Activated naive CD8-positive, alpha-beta T cell treated with anti-CD3 and anti-CD28 coated beads, Interleukin-2, amount 50 U/mL, for 24 hours (primary cell): ENCODE data around the gene SNX24.

Source experiments
- ATAC-seq: fragments of 150-1000 bp; cut with Tn5 transposase; one replicate; pipeline ENCODE4 v1.10.0; 2021
- DNase-seq: peaks from one replicate; pipeline ENCODE4 v3.0.0; 2021
- H3K27ac Mint-ChIP-seq: one replicate; pipeline ENCODE4 v1.8.0; 2021; ENCODE audit warnings: mild to moderate bottlenecking, mixed read lengths
- H3K27me3 Mint-ChIP-seq: one replicate; pipeline ENCODE4 v1.8.0; 2021; ENCODE audit warnings: mixed read lengths
- H3K36me3 Mint-ChIP-seq: one replicate; pipeline ENCODE4 v1.8.0; 2021; ENCODE audit warnings: low read depth, mixed read lengths
- H3K4me1 Mint-ChIP-seq: one replicate; pipeline ENCODE4 v1.8.0; 2021; ENCODE audit warnings: mixed read lengths
- H3K4me3 Mint-ChIP-seq: one replicate; pipeline ENCODE4 v1.8.0; 2021; ENCODE audit warnings: mild to moderate bottlenecking, moderate library complexity, mixed read lengths
- H3K9me3 Mint-ChIP-seq: one replicate; pipeline ENCODE4 v1.8.0; 2021; ENCODE audit warnings: mixed read lengths

Gene SNX24

DNA sequence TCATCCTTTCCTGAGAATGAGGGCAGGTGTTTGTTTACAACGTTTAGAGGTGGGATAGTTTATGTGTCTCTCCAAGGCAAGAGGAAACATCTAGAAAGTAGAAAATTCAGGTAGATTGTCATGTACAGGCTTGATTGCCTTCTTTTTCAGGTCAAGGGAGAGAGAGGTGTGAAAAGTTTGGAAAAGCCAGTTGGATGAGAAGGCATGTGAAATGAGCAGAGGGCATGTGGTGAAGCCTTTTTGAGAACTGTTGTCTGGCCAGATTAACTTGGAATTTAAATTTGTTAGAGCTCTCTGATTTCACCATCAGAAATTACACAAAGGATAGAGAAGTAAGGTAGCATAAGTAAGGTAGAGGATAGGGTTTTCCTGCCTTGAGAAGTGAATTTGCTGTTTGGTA is 74.6 kb downstream of the SNX24 start:
- ATAC-seq = no peak
- no peaks in the 10 kb centered on the region for H3K9me3 Mint-ChIP-seq
- H3K27me3 Mint-ChIP-seq = no peaks in the 10 kb centered on the region
- DNase-seq = no peak
- H3K4me3 Mint-ChIP-seq = no peak overlapping the region
- H3K27ac Mint-ChIP-seq = no peak overlapping the region
- H3K36me3 Mint-ChIP-seq = peaks cover 4% of the 10 kb centered on the region
- H3K4me1 Mint-ChIP-seq = peaks cover 8% of the 10 kb centered on the region

- ATAC-seq = no peak
- DNase-seq = no peak
- Mint-ChIP-seq H3K27ac (no peak overlapping the region), H3K4me1 (no peaks in the 10 kb centered on the region), H3K36me3 (peaks cover 2% of the 10 kb centered on the region), H3K4me3 (no peak overlapping the region), H3K9me3 (no peaks in the 10 kb centered on the region), H3K27me3 (no peaks in the 10 kb centered on the region)
Measured at GRCh38 chr5:122921826-122922225, 76.4 kb downstream of the SNX24 start.

DNA sequence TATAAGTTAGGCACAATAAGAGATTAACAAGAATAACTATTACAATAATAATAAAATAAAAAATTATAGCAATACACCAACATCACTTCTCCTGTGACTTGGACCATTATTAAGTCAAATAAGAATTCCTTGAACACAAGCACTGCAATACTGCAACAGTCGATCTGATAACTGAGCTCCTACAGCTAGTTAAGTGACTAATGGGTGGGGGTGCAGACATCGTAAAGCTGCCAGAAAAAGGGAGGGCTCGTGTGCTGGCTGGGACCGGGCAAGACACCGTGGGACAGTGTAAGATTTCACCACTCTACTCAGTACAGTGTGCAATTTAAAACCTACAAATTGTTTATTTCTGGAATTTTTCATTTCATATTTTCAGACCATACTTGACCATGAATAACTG is 78.8 kb downstream of the SNX24 start:
- no peaks in the 10 kb centered on the region for H3K27me3 Mint-ChIP-seq
- DNase-seq (no peak), ATAC-seq (no peak)
- no peaks in the 10 kb centered on the region for H3K9me3 Mint-ChIP-seq
- H3K4me3 Mint-ChIP-seq = no peak overlapping the region
- no peaks in the 10 kb centered on the region for H3K4me1 Mint-ChIP-seq
- no peak overlapping the region for H3K27ac Mint-ChIP-seq
- H3K36me3 Mint-ChIP-seq = no peaks in the 10 kb centered on the region

GRCh38 chr5:122924719-122925395 is 79.4 kb downstream of the SNX24 start:
- DNase-seq = no peak
- no peaks in the 10 kb centered on the region for H3K9me3 Mint-ChIP-seq
- H3K4me1 Mint-ChIP-seq = no peaks in the 10 kb centered on the region
- H3K27me3 Mint-ChIP-seq = no peaks in the 10 kb centered on the region
- no peak overlapping the region for H3K4me3 Mint-ChIP-seq
- H3K27ac Mint-ChIP-seq = no peak overlapping the region
- ATAC-seq = no peak
- H3K36me3 Mint-ChIP-seq = no peaks in the 10 kb centered on the region

DNA sequence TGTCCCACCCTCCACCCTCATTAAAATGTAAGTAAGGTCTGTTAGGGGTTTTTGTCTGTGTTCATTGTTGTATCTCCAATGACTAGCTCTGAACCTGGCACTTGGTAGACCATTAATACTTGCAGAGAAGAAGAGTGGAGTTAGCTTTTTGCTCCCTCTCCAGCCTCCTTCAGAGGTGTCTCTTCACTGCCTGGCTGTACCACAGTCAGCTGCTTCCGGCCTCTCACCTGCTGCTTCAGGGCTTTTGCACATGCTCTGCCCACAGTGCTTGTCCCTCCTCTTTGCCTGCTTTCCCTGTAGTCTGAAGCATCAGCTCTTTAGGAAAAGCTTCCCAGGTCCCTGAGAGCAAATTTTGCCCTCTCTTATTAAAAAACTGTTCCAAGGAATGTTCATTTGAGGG is 83.6 kb downstream of the SNX24 start:
- Mint-ChIP-seq H3K9me3 (no peaks in the 10 kb centered on the region), H3K27ac (no peak overlapping the region), H3K27me3 (no peaks in the 10 kb centered on the region), H3K4me1 (no peaks in the 10 kb centered on the region), H3K4me3 (no peak overlapping the region), H3K36me3 (no peaks in the 10 kb centered on the region)
- ATAC-seq = no peak
- no peak for DNase-seq

- Mint-ChIP-seq H3K9me3 (no peaks in the 10 kb centered on the region), H3K27ac (no peak overlapping the region), H3K4me3 (no peak overlapping the region), H3K4me1 (no peaks in the 10 kb centered on the region), H3K36me3 (no peaks in the 10 kb centered on the region), H3K27me3 (no peaks in the 10 kb centered on the region)
- DNase-seq (no peak), ATAC-seq (no peak)
Measured at GRCh38 chr5:122929980-122930379, 84.6 kb downstream of the SNX24 start.

DNA sequence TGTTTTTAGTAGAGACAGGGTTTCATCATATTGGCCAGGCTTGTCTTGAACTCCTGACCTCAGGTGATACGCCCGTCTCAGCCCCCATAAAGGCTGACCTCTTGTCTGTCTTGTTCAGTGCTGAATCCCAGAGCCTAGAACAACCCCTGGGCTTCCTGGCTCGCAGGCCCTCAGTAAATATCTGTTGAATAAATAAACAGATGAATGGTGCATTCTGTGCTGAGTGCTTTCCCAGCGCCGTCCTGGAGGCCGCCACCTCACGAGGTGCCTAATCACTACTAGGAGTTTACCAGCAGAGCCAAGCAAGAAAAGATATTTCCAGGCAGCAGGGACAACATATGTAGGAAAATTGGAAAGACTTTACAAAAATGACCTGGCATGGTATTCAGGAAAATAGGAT is 88.5 kb downstream of the SNX24 start:
- DNase-seq (no peak), ATAC-seq (no peak)
- Mint-ChIP-seq H3K4me1 (no peaks in the 10 kb centered on the region), H3K36me3 (no peaks in the 10 kb centered on the region), H3K4me3 (no peak overlapping the region), H3K9me3 (no peaks in the 10 kb centered on the region), H3K27me3 (no peaks in the 10 kb centered on the region), H3K27ac (no peak overlapping the region)

- no peak for ATAC-seq
- Mint-ChIP-seq H3K4me3 (no peak overlapping the region), H3K36me3 (peaks cover 2% of the 10 kb centered on the region), H3K4me1 (no peaks in the 10 kb centered on the region), H3K27me3 (no peaks in the 10 kb centered on the region), H3K27ac (no peak overlapping the region), H3K9me3 (no peaks in the 10 kb centered on the region)
- no peak for DNase-seq
Measured at GRCh38 chr5:122936088-122936487, 90.7 kb downstream of the SNX24 start.

DNA sequence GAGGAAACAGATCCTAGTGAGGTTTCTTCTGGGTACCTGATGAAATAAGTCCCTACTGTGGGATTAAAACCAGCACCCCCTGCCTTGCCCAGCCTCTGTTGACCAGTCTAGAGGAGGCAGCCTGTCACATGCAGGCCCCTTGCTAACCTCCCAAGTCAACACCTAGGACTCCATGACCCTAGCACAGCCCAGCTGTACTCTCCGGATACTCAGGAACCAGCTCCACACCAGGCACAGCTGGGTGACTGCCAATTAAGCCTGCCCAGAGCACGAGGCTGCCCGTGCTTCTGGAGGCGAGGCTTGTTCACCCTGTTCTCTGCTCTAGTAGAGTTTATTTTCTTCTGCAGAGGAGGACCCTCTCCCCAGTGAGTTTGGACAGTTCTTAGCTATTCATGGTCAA is 92.5 kb downstream of the SNX24 start:
- no peaks in the 10 kb centered on the region for H3K27me3 Mint-ChIP-seq
- peaks cover 2% of the 10 kb centered on the region for H3K36me3 Mint-ChIP-seq
- no peak for DNase-seq
- H3K4me1 Mint-ChIP-seq = no peaks in the 10 kb centered on the region
- no peak overlapping the region for H3K4me3 Mint-ChIP-seq
- ATAC-seq = no peak
- H3K9me3 Mint-ChIP-seq = no peaks in the 10 kb centered on the region
- H3K27ac Mint-ChIP-seq = no peak overlapping the region

- ATAC-seq (no peak), DNase-seq (no peak)
- Mint-ChIP-seq H3K4me1 (no peaks in the 10 kb centered on the region), H3K9me3 (no peaks in the 10 kb centered on the region), H3K27ac (no peak overlapping the region), H3K4me3 (no peak overlapping the region), H3K27me3 (no peaks in the 10 kb centered on the region), H3K36me3 (peaks cover 2% of the 10 kb centered on the region)
Measured at GRCh38 chr5:122940890-122941289, 95.5 kb downstream of the SNX24 start.

DNA sequence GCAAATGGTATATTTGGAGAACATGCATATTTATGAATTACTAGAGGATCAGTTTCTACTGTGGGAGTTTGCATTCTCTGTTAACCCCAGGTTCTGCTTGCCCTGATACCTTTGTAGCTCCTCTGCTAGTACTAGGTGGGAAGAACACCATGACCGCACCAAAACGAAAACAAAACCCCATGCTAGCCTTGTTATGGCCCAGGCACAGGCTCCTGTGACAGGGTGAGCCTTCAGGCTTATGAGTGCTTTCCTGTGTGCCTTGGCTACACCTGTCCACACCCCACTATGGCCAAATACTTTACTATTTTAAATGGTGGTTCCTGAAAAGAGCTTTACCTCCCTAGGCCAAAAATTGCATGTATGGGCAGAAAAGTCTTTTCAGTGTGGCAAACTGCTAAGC is 96.3 kb downstream of the SNX24 start:
- ATAC-seq = no peak

DNA sequence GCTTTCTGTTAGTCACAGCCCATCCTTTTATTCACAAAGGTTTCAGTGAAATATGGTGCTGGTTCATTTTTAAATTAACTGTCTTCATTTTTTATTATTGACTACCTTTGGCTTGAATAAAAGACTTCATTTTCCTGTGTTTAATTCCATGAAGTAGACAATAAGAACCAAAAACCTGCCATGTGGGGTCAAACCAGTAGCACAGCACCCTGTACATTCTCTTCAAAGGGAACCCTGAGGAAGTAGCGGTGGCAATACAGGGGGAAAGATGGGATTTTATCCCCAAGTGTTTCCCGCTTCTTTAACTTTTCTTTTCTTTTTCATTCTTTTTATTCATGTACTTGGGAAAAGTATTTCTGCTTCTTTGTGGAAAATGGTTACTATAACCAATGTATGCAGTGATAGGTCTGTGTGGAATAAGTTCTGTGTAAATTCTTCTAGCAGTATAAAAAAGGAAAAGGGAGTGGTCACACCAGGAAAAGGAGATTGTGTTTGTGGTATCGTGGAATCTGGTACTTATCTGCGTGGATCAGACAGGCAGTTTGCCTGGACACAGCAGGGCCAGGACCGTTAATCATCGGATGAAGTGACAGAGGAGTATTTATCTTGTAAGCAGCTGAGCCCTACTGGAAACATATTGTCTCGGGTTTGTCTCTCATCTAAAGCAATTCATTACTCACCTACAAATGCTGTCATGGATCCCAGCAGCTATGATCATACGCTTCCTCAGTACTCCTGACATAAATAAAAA is 96.9 kb downstream of the SNX24 start:
- H3K27ac Mint-ChIP-seq = no peak overlapping the region
- H3K9me3 Mint-ChIP-seq = no peaks in the 10 kb centered on the region
- ATAC-seq (no peak), DNase-seq (no peak)
- no peak overlapping the region for H3K4me3 Mint-ChIP-seq
- no peaks in the 10 kb centered on the region for H3K4me1 Mint-ChIP-seq
- peaks cover 2% of the 10 kb centered on the region for H3K36me3 Mint-ChIP-seq
- no peaks in the 10 kb centered on the region for H3K27me3 Mint-ChIP-seq

More for the DNA sequence above, 96.3 kb downstream of the SNX24 start:
- Mint-ChIP-seq H3K9me3 (no peaks in the 10 kb centered on the region), H3K4me1 (no peaks in the 10 kb centered on the region), H3K36me3 (peaks cover 2% of the 10 kb centered on the region), H3K27me3 (no peaks in the 10 kb centered on the region), H3K27ac (no peak overlapping the region), H3K4me3 (no peak overlapping the region)
- no peak for DNase-seq

DNA sequence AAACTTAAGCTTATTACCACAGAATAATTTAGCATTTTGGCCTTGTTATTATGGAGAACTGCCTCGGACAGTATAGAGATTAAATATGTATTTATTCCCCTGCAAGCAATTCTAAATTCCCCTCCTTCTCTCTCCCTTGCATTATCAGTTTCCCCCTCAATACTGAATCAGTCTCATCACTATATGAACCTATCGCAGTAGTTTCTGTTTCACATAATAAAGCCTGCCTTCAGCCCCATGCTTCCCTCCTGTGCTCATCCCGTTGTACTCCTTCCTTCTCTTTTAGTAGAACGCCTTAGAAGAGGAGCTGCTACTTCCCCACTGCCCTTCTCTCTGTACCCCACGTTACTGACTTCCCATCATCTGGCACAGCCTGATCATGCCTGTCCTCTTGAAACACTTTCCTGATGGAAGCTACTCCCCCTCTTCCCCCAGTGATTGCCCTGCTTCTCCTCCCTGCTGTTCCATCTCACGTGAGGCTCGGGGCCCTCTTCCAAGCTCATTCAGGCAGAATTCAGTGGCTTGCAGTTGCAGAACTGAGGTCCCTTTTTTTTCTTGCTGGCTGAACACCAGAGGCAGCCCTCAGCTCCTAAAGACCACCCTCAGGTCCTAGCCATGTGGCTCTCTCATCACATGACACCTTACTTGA is 97.8 kb downstream of the SNX24 start:
- DNase-seq (no peak), ATAC-seq (no peak)
- peaks cover 2% of the 10 kb centered on the region for H3K36me3 Mint-ChIP-seq
- no peaks in the 10 kb centered on the region for H3K27me3 Mint-ChIP-seq
- H3K9me3 Mint-ChIP-seq = no peaks in the 10 kb centered on the region
- no peaks in the 10 kb centered on the region for H3K4me1 Mint-ChIP-seq
- H3K27ac Mint-ChIP-seq = no peak overlapping the region
- no peak overlapping the region for H3K4me3 Mint-ChIP-seq

GRCh38 chr5:122944051-122944450 is 98.6 kb downstream of the SNX24 start:
- no peak for ATAC-seq

GRCh38 chr5:122947372-122947771 is 102.0 kb downstream of the SNX24 start:
- no peak for ATAC-seq

More at GRCh38 chr5:122944051-122944450, 98.6 kb downstream of the SNX24 start:
- no peaks in the 10 kb centered on the region for H3K27me3 Mint-ChIP-seq
- H3K9me3 Mint-ChIP-seq = no peaks in the 10 kb centered on the region
- H3K36me3 Mint-ChIP-seq = peaks cover 2% of the 10 kb centered on the region
- no peak overlapping the region for H3K27ac Mint-ChIP-seq
- no peaks in the 10 kb centered on the region for H3K4me1 Mint-ChIP-seq
- no peak for DNase-seq
- no peak overlapping the region for H3K4me3 Mint-ChIP-seq

More at GRCh38 chr5:122947372-122947771, 102.0 kb downstream of the SNX24 start:
- Mint-ChIP-seq H3K27me3 (no peaks in the 10 kb centered on the region), H3K9me3 (no peaks in the 10 kb centered on the region), H3K4me1 (no peaks in the 10 kb centered on the region), H3K36me3 (no peaks in the 10 kb centered on the region), H3K27ac (no peak overlapping the region), H3K4me3 (no peak overlapping the region)
- DNase-seq = no peak
